HG03103 (cell line): ENCODE data around the gene HYAL2.

Experiments used
- ATAC-seq: cut with Tn5 transposase; IDR thresholded peaks from one replicate; pipeline ENCODE4 v1.9.1; 2021; ENCODE audit warnings: low read depth; ENCODE audit not compliant: unreplicated experiment

The HYAL2 gene

GRCh38 chr3:50333744-50334328 lies 11.3 kb upstream of the HYAL2 start:
- ATAC-seq, result no peak

GRCh38 chr3:50331364-50331907 lies 8.9 kb upstream of the HYAL2 start:
- ATAC-seq, result no peak

- no peak for ATAC-seq
Measured at GRCh38 chr3:50330330-50330729, 7.8 kb upstream of the HYAL2 start.

- ATAC-seq, result peak; percentile 84
Measured at GRCh38 chr3:50327943-50328691, 5.6 kb upstream of the HYAL2 start, which contains the start of gene TUSC2. Gene TUSC2, minus strand, starts transcription at chr3:50328223. Its CDS starts 124 bp downstream, at chr3:50328099.

- ATAC-seq, result no peak
Measured at GRCh38 chr3:50327129-50327528, 4.6 kb upstream of the HYAL2 start.

- ATAC-seq, result no peak
Measured at GRCh38 chr3:50326182-50326541, 3.6 kb upstream of the HYAL2 start.

GRCh38 chr3:50325497-50326181 lies 3.1 kb upstream of the HYAL2 start:
- ATAC-seq, result no peak

- ATAC-seq, result no peak
Measured at GRCh38 chr3:50325113-50325480, 2.6 kb upstream of the HYAL2 start.

- ATAC-seq, result no peak
Measured at GRCh38 chr3:50324351-50325112, 2.0 kb upstream of the HYAL2 start.

- no peak for ATAC-seq
Measured at GRCh38 chr3:50323614-50324199, 1.2 kb upstream of the HYAL2 start.

- no peak for ATAC-seq
Measured at GRCh38 chr3:50323092-50323600, 601 bp upstream of the HYAL2 start.

GRCh38 chr3:50322115-50322385 lies 495 bp downstream of the HYAL2 start:
- no peak for ATAC-seq

GRCh38 chr3:50321336-50322114 lies 1.0 kb downstream of the HYAL2 start:
- peak; percentile 70 for ATAC-seq

GRCh38 chr3:50320853-50321335 lies 1.7 kb downstream of the HYAL2 start:
- peak; percentile 29 for ATAC-seq

- no peak for ATAC-seq
Measured at GRCh38 chr3:50319894-50320625, 2.5 kb downstream of the HYAL2 start.

GRCh38 chr3:50319181-50319893 lies 3.2 kb downstream of the HYAL2 start:
- no peak for ATAC-seq

GRCh38 chr3:50318615-50319014 lies 3.9 kb downstream of the HYAL2 start:
- no peak for ATAC-seq

GRCh38 chr3:50318163-50318562 lies 4.4 kb downstream of the HYAL2 start:
- ATAC-seq, result no peak
